ENCODE measurements around the gene MN1.

The MN1 gene

DNA sequence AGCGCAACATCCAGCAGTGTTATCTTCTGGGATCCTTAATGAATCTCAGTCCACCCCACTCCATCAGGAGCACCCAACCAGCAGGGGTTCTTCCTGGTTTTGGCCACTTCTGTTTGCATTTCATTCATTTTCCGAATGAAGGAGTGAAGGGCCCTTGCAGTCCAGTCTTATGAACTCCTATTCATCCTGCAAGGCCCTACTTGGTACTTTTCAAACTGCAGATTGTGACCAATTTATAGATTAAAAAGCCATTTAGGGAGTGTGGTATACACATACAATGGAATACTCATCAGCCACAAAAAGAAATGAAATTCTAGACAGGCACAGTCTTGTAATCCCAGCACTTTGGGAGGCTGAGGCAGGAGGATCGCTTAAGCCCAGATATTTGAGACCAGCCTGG, 10.2 kb upstream of the MN1 start:
- DNase-seq (ENCODE audit: low read depth in 1 of 2, low spot score in 1 of 2), result no peak
- TF ChIP-seq GABPA (IDR thresholded peaks at IDR 0.05; ENCODE audit: low read depth) (no peak), POLR2AphosphoS5 (IDR thresholded peaks at IDR 0.05; ENCODE audit: low read depth) (no peak), SPI1 (IDR thresholded peaks at IDR 0.05; ENCODE audit: borderline replicate concordance, low read depth) (no peak)
- TF ChIP-seq, protein P1, sequence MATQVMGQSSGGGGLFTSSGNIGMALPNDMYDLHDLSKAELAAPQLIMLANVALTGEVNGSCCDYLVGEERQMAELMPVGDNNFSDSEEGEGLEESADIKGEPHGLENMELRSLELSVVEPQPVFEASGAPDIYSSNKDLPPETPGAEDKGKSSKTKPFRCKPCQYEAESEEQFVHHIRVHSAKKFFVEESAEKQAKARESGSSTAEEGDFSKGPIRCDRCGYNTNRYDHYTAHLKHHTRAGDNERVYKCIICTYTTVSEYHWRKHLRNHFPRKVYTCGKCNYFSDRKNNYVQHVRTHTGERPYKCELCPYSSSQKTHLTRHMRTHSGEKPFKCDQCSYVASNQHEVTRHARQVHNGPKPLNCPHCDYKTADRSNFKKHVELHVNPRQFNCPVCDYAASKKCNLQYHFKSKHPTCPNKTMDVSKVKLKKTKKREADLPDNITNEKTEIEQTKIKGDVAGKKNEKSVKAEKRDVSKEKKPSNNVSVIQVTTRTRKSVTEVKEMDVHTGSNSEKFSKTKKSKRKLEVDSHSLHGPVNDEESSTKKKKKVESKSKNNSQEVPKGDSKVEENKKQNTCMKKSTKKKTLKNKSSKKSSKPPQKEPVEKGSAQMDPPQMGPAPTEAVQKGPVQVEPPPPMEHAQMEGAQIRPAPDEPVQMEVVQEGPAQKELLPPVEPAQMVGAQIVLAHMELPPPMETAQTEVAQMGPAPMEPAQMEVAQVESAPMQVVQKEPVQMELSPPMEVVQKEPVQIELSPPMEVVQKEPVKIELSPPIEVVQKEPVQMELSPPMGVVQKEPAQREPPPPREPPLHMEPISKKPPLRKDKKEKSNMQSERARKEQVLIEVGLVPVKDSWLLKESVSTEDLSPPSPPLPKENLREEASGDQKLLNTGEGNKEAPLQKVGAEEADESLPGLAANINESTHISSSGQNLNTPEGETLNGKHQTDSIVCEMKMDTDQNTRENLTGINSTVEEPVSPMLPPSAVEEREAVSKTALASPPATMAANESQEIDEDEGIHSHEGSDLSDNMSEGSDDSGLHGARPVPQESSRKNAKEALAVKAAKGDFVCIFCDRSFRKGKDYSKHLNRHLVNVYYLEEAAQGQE (IDR thresholded peaks at IDR 0.05; ENCODE audit: insufficient replicate concordance, low read depth), result no peak
- TF ChIP-seq, protein P2, sequence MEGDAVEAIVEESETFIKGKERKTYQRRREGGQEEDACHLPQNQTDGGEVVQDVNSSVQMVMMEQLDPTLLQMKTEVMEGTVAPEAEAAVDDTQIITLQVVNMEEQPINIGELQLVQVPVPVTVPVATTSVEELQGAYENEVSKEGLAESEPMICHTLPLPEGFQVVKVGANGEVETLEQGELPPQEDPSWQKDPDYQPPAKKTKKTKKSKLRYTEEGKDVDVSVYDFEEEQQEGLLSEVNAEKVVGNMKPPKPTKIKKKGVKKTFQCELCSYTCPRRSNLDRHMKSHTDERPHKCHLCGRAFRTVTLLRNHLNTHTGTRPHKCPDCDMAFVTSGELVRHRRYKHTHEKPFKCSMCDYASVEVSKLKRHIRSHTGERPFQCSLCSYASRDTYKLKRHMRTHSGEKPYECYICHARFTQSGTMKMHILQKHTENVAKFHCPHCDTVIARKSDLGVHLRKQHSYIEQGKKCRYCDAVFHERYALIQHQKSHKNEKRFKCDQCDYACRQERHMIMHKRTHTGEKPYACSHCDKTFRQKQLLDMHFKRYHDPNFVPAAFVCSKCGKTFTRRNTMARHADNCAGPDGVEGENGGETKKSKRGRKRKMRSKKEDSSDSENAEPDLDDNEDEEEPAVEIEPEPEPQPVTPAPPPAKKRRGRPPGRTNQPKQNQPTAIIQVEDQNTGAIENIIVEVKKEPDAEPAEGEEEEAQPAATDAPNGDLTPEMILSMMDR (IDR thresholded peaks at IDR 0.05; ENCODE audit: insufficient read depth, low read length), result no peak
- Histone ChIP-seq H3K27me3 (ENCODE audit: insufficient read depth, poor library complexity, severe bottlenecking) (no peaks in the 10 kb centered on the region), H3K4me3 (replicated peaks; ENCODE audit: insufficient read depth, low read length) (no peak overlapping the region), H3K27ac (replicated peaks) (no peak overlapping the region)

DNA sequence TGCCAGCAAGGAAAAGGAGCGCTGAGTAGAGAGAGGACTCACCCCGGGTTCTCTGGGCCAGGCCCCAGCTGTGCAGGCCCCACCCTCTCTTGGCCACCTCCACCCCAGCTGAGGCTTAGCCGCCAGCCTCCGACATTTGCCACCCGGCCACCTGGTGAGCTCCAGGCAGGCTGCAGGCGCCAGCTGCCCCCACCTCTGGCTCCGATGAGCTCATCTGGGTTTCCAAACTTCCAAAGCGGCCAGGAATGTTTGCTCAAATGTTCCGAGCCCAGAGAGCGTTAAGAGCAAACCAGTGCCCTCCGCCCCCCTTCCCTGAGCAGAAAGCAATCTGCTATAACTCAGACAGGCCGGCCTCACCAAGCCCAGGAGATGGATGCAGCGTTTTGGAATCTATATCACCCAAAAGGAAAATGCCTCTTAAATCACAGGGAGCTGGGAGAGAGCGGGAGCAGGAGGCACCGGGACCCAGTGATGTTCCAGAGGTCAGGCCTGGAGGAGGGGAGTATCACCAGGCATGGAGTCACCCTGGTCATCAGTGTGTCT, 9.1 kb upstream of the MN1 start:
- Histone ChIP-seq H3K4me3 (replicated peaks; ENCODE audit: insufficient read depth, low read length) (no peak overlapping the region), H3K27ac (replicated peaks) (no peak overlapping the region), H3K27me3 (ENCODE audit: insufficient read depth, poor library complexity, severe bottlenecking) (no peaks in the 10 kb centered on the region)
- no peak for DNase-seq (ENCODE audit: low read depth in 1 of 2, low spot score in 1 of 2)
- TF ChIP-seq SPI1 (IDR thresholded peaks at IDR 0.05; ENCODE audit: borderline replicate concordance, low read depth), result no peak

DNA sequence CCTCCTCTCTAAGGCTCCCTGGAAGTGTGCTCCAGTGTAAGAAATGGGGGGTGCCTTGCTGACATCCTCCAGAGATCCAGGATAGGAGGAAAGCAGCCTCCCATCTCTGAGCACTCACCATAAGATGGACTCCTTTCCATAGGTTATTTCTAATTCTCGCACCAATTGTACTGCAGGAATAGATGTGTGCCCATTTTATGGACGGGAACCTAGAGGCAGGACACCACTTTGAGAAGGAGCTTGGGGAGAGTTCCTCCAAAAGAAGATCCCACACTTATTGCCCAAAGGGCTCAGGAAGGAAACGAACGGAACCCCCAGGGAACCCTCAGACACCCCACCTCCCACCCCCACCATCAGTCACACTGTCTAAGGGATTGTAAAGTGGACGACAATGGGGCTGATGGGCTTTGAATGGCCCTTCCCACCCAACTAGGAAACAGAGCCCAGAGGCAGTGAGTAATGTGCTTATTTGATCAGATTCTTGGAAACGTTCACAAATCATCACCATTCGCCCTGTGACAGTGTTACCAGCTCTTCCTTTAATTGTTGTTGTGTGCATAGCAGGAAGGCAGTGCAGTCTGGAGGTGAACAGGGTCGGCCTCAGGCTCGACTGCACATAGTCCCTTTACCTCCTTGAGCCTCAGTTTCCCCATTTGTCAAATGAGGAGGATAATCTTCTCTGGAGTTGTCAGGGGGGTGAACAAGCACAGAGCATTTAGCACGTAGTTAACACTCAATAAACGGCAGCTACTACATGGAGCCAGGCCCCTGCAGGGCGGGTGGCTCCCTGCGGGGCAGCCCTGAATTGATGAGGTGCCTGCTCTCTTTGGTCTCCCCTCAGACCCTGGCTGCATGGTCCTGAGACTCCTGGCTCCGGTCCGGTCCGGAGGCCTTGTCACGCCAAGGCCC, 8.4 kb upstream of the MN1 start:
- no peak overlapping the region for H3K27ac ChIP-seq (replicated peaks)
- TF ChIP-seq POLR2AphosphoS5 (IDR thresholded peaks at IDR 0.05; ENCODE audit: low read depth) (no peak), GABPA (IDR thresholded peaks at IDR 0.05; ENCODE audit: low read depth) (no peak), SPI1 (IDR thresholded peaks at IDR 0.05; ENCODE audit: borderline replicate concordance, low read depth) (no peak)
- TF ChIP-seq, protein P2 (IDR thresholded peaks at IDR 0.05; ENCODE audit: insufficient read depth, low read length), result no peak
- TF ChIP-seq, protein P1 (IDR thresholded peaks at IDR 0.05; ENCODE audit: insufficient replicate concordance, low read depth), result no peak
- H3K4me3 ChIP-seq (replicated peaks; ENCODE audit: insufficient read depth, low read length), result no peak overlapping the region
- no peak for DNase-seq (ENCODE audit: low read depth in 1 of 2, low spot score in 1 of 2)
- H3K27me3 ChIP-seq (ENCODE audit: insufficient read depth, poor library complexity, severe bottlenecking), result no peaks in the 10 kb centered on the region

DNA sequence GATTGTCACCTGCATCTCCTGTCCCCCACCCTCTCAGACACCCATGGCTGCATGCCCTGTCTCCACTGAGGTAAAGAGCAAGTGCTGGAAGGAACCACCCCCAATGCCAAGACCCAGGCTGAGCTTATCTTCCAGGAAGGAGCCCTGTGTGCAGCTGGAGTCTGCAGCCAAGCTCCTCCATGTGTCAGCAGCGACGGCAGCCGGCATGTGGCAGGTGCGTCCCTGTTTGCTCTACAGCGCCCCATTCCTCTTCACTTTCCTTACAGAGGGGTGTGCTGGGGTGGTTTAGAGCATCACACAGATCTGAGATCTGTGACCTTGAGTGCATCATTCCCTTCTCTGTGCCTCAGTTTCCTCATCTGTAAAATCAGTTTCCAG, 7.7 kb upstream of the MN1 start:
- no peak for TF ChIP-seq SPI1 (IDR thresholded peaks at IDR 0.05; ENCODE audit: borderline replicate concordance, low read depth)
- no peak for TF ChIP-seq GABPA (IDR thresholded peaks at IDR 0.05; ENCODE audit: low read depth)
- TF ChIP-seq, protein P1 (IDR thresholded peaks at IDR 0.05; ENCODE audit: insufficient replicate concordance, low read depth), result no peak
- no peak for TF ChIP-seq POLR2AphosphoS5 (IDR thresholded peaks at IDR 0.05; ENCODE audit: low read depth)
- TF ChIP-seq, protein P2 (IDR thresholded peaks at IDR 0.05; ENCODE audit: insufficient read depth, low read length), result no peak
- Histone ChIP-seq H3K27ac (replicated peaks) (no peak overlapping the region), H3K27me3 (ENCODE audit: insufficient read depth, poor library complexity, severe bottlenecking) (no peaks in the 10 kb centered on the region), H3K4me3 (replicated peaks; ENCODE audit: insufficient read depth, low read length) (no peak overlapping the region)
- no peak for DNase-seq (ENCODE audit: low read depth in 1 of 2, low spot score in 1 of 2)
